H9 (cell line): ENCODE data around the gene ARHGEF1. TPM values are rescaled to one million over a fixed set of nuclear protein-coding genes. Genes with fewer than 3 reads are reported as not detected.

Experiments used
- DNase-seq: peaks from one replicate; pipeline ENCODE4 v3.0.0-alpha.2; 2017
- H2AFZ ChIP-seq: one replicate; pipeline ENCODE4 v1.6.1; 2013; ENCODE audit warnings: mild to moderate bottlenecking, low read length, control low read depth, moderate library complexity
- H2AK5ac ChIP-seq: 2 replicates; pipeline ENCODE4 v1.6.1; 2013; ENCODE audit warnings: low read length, control low read depth, mixed read lengths; ENCODE audit not compliant: insufficient read length
- H2BK120ac ChIP-seq: one replicate; pipeline ENCODE4 v1.6.1; 2013; ENCODE audit warnings: low read depth, mild to moderate bottlenecking, low read length, control low read depth, inconsistent platforms; ENCODE audit not compliant: poor library complexity, severe bottlenecking
- H2BK12ac ChIP-seq: 2 replicates; pipeline ENCODE4 v1.6.1; 2013; ENCODE audit warnings: low read length, control low read depth, mixed read lengths, low read depth; ENCODE audit not compliant: insufficient read length
- H2BK15ac ChIP-seq: 2 replicates; pipeline ENCODE4 v1.6.1; 2013; ENCODE audit warnings: low read depth, low read length, control low read depth
- H2BK20ac ChIP-seq: one replicate; pipeline ENCODE4 v1.6.1; 2013; ENCODE audit warnings: low read depth, mild to moderate bottlenecking, low read length, control low read depth, inconsistent platforms; ENCODE audit not compliant: poor library complexity, severe bottlenecking
- H2BK5ac ChIP-seq: 2 replicates; pipeline ENCODE4 v1.6.1; 2013; ENCODE audit warnings: low read length, control low read depth, mixed read lengths; ENCODE audit not compliant: insufficient read length
- H3K14ac ChIP-seq: 2 replicates; pipeline ENCODE4 v1.6.1; 2013; ENCODE audit warnings: low read length, control low read depth; ENCODE audit not compliant: insufficient read depth
- H3K18ac ChIP-seq: 2 replicates; pipeline ENCODE4 v1.6.1; 2013; ENCODE audit warnings: low read depth, mild to moderate bottlenecking, mixed read lengths, low read length, control low read depth; ENCODE audit not compliant: insufficient read length
- H3K23ac ChIP-seq: 2 replicates; pipeline ENCODE4 v1.6.1; 2013; ENCODE audit warnings: low read length, control low read depth, mixed read lengths, low read depth; ENCODE audit not compliant: insufficient read length
- H3K23me2 ChIP-seq: 2 replicates; pipeline ENCODE4 v1.6.1; 2013; ENCODE audit warnings: low read depth, mild to moderate bottlenecking, mixed read lengths, low read length, control low read depth; ENCODE audit not compliant: insufficient read length, poor library complexity, severe bottlenecking
- H3K27ac ChIP-seq: 2 replicates; pipeline ENCODE4 v1.5.1; 2013; ENCODE audit warnings: low read length, control low read depth, mixed read lengths, low read depth; ENCODE audit not compliant: insufficient read length
- H3K27me3 ChIP-seq: 2 replicates; pipeline ENCODE4 v1.6.1; 2013; ENCODE audit warnings: low read length, control low read depth, inconsistent platforms; ENCODE audit not compliant: insufficient read depth
- H3K4ac ChIP-seq: 2 replicates; pipeline ENCODE4 v1.6.1; 2013; ENCODE audit warnings: low read depth, mild to moderate bottlenecking, control low read depth, inconsistent platforms, low read length, moderate library complexity
- H3K4me1 ChIP-seq: 2 replicates; pipeline ENCODE4 v1.6.1; 2013; ENCODE audit warnings: low read length, control low read depth, inconsistent platforms; ENCODE audit not compliant: insufficient read depth
- H3K4me2 ChIP-seq: 2 replicates; pipeline ENCODE4 v1.6.1; 2013; ENCODE audit warnings: low read length, control low read depth, mixed read lengths; ENCODE audit not compliant: insufficient read length, insufficient read depth
- H3K56ac ChIP-seq: 2 replicates; pipeline ENCODE4 v1.6.1; 2013; ENCODE audit warnings: low read depth, mild to moderate bottlenecking, mixed read lengths, low read length, control low read depth; ENCODE audit not compliant: insufficient read length
- H3K79me1 ChIP-seq: 2 replicates; pipeline ENCODE4 v1.6.1; 2013; ENCODE audit warnings: low read depth, mild to moderate bottlenecking, moderate library complexity, low read length, control low read depth, inconsistent platforms; ENCODE audit not compliant: insufficient read depth, poor library complexity, severe bottlenecking
- H3K79me2 ChIP-seq: 2 replicates; pipeline ENCODE4 v1.6.1; 2013; ENCODE audit warnings: low read length, control low read depth, inconsistent platforms; ENCODE audit not compliant: insufficient read depth
- H3K9ac ChIP-seq: 2 replicates; pipeline ENCODE4 v1.6.1; 2013; ENCODE audit warnings: low read length, control low read depth, mixed read lengths; ENCODE audit not compliant: insufficient read length; ENCODE audit errors: extremely low read depth
- H3K9me3 ChIP-seq: one replicate; pipeline ENCODE4 v1.6.1; 2013; ENCODE audit warnings: low read depth, low read length, inconsistent platforms; ENCODE audit not compliant: control insufficient read depth
- H3T11ph ChIP-seq: one replicate; pipeline ENCODE4 v1.6.1; 2013; ENCODE audit warnings: mild to moderate bottlenecking, low read length, control low read depth, inconsistent platforms
- H4K20me1 ChIP-seq: one replicate; pipeline ENCODE4 v1.6.1; 2013; ENCODE audit not compliant: control insufficient read depth, insufficient read length, insufficient read depth
- H4K5ac ChIP-seq: 2 replicates; pipeline ENCODE4 v1.6.1; 2013; ENCODE audit warnings: low read depth, mild to moderate bottlenecking, mixed read lengths, low read length, control low read depth; ENCODE audit not compliant: insufficient read length
- H4K8ac ChIP-seq: replicated peaks from 2 replicates; pipeline ENCODE4 v1.6.1; 2013; ENCODE audit warnings: low read length, control low read depth, mixed read lengths, low read depth; ENCODE audit not compliant: insufficient read length
- H4K91ac ChIP-seq: 2 replicates; pipeline ENCODE4 v1.6.1; 2013; ENCODE audit warnings: low read depth, mild to moderate bottlenecking, moderate library complexity, mixed read lengths, low read length, control low read depth; ENCODE audit not compliant: insufficient read length
- H3K27ac Mint-ChIP-seq, 3 experiments: 2 replicates in 2 of 3; 3 replicates in 1 of 3; pipeline ENCODE4 v1.8.0; 2020 to 2021; ENCODE audit warnings: mixed read lengths in 3 of 3, mild to moderate bottlenecking in 1 of 3, moderate library complexity in 1 of 3
- H3K27me3 Mint-ChIP-seq: 2 replicates; pipeline ENCODE4 v1.8.0; 2021; ENCODE audit warnings: low read depth, mild to moderate bottlenecking, moderate library complexity, mixed read lengths
- H3K36me3 Mint-ChIP-seq, 3 experiments: 2 replicates in 2 of 3; 3 replicates in 1 of 3; pipeline ENCODE4 v1.8.0; 2020 to 2021; ENCODE audit warnings: low read depth in 3 of 3, mixed read lengths in 3 of 3; ENCODE audit not compliant: insufficient read depth in 1 of 3
- H3K4me1 Mint-ChIP-seq, 2 experiments: 2 replicates each; pipeline ENCODE4 v1.8.0; 2020; ENCODE audit warnings: mixed read lengths in 2 of 2
- H3K4me3 Mint-ChIP-seq, 2 experiments: 2 replicates in 1 of 2; 3 replicates in 1 of 2; pipeline ENCODE4 v1.8.0; 2020 to 2021; ENCODE audit warnings: mild to moderate bottlenecking in 2 of 2, mixed read lengths in 2 of 2, moderate library complexity in 1 of 2
- H3K9me3 Mint-ChIP-seq, 2 experiments: 2 replicates in 1 of 2; 3 replicates in 1 of 2; pipeline ENCODE4 v1.8.0; 2020; ENCODE audit warnings: mild to moderate bottlenecking in 2 of 2, mixed read lengths in 2 of 2, moderate library complexity in 1 of 2
- WGBS: extraction: QIAGEN DNeasy Blood & Tissue Kit; methylation state at CpG from one replicate; pipeline ENCODE4 v1.1.7; 2013; ENCODE audit warnings: missing lambda C conversion rate, low lambda C conversion rate, mixed read lengths; ENCODE audit not compliant: insufficient read length; ENCODE audit errors: extremely low coverage; 5-methylcytosine and 5-hydroxymethylcytosine counted together
- total RNA-seq: library from RNA; stranded (reverse); gene quantifications from 2 replicates; pipeline ENCODE4 v1.2.1, GENCODE V29; 2021
- TF ChIP-seq, protein P1 (sequence below): fragments of 200-600 bp; sonication (generic); conservative IDR thresholded peaks from 3 replicates; pipeline ENCODE4 v1.8.0; 2021; ENCODE audit warnings: antibody characterized with exemption, mild to moderate bottlenecking

The ARHGEF1 gene
- total RNA-seq, 1 experiment from 2014 or later, result 50.3 TPM

GRCh38 chr19:41876847-41877832 lies 5.8 kb upstream of the ARHGEF1 start, which contains the start of gene CD79A:
Gene CD79A, plus strand, starts transcription at chr19:41877279. Its CDS starts 26 bp downstream, at chr19:41877305.
- no peak within 1 kb of the TSS; a peak in 1 of 7 replicates for H3K27ac Mint-ChIP-seq
- Histone ChIP-seq H3K9ac (no peak within 1 kb of the TSS), H3K27ac (no peak within 1 kb of the TSS), H4K5ac (no peak within 1 kb of the TSS), H3K79me2 (no peaks in the 10 kb centered on the region), H2BK15ac (no peak within 1 kb of the TSS), H3T11ph (no peak within 1 kb of the TSS), H2AK5ac (no peak within 1 kb of the TSS), H2AFZ (no peak within 1 kb of the TSS), H3K23me2 (no peaks in the 10 kb centered on the region), H4K91ac (no peak within 1 kb of the TSS), H3K23ac (no peak within 1 kb of the TSS), H4K8ac (no peak within 1 kb of the TSS), H4K20me1 (no peaks in the 10 kb centered on the region), H3K79me1 (no peaks in the 10 kb centered on the region), H3K56ac (no peak within 1 kb of the TSS), H2BK120ac (no peak within 1 kb of the TSS), H3K18ac (no peak within 1 kb of the TSS), H3K4me2 (no peak within 1 kb of the TSS), H3K4ac (no peak within 1 kb of the TSS), H3K9me3 (no peaks in the 10 kb centered on the region), H3K27me3 (no peaks in the 10 kb centered on the region), H2BK5ac (no peak within 1 kb of the TSS), H2BK20ac (no peak within 1 kb of the TSS), H2BK12ac (no peak within 1 kb of the TSS), H3K14ac (no peak within 1 kb of the TSS), H3K4me1 (no peaks in the 10 kb centered on the region)
- no peaks in the 10 kb centered on the region for H3K36me3 Mint-ChIP-seq
- H3K9me3 Mint-ChIP-seq, result no peaks in the 10 kb centered on the region
- H3K27me3 Mint-ChIP-seq, result peaks cover 42% of the 10 kb centered on the region
- DNase-seq, result no peak
- peaks cover 3 to 18% of the 10 kb centered on the region in 2 experiments for H3K4me1 Mint-ChIP-seq
- TF ChIP-seq, protein P1, sequence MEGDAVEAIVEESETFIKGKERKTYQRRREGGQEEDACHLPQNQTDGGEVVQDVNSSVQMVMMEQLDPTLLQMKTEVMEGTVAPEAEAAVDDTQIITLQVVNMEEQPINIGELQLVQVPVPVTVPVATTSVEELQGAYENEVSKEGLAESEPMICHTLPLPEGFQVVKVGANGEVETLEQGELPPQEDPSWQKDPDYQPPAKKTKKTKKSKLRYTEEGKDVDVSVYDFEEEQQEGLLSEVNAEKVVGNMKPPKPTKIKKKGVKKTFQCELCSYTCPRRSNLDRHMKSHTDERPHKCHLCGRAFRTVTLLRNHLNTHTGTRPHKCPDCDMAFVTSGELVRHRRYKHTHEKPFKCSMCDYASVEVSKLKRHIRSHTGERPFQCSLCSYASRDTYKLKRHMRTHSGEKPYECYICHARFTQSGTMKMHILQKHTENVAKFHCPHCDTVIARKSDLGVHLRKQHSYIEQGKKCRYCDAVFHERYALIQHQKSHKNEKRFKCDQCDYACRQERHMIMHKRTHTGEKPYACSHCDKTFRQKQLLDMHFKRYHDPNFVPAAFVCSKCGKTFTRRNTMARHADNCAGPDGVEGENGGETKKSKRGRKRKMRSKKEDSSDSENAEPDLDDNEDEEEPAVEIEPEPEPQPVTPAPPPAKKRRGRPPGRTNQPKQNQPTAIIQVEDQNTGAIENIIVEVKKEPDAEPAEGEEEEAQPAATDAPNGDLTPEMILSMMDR, result no peak
- WGBS, result no CpG with 5 or more reads among the region's 9 CpGs
- no peak within 1 kb of the TSS for H3K4me3 Mint-ChIP-seq
